SHP77 treated with DMSO at 0.1 percent for 48 hours (cell line): ENCODE results near the gene SHISAL1.

Experiments used
- DNase-seq: peaks from one replicate; lab custom pipeline; 2025; lab: John Stamatoyannopoulos, UW

SHISAL1 gene

DNA sequence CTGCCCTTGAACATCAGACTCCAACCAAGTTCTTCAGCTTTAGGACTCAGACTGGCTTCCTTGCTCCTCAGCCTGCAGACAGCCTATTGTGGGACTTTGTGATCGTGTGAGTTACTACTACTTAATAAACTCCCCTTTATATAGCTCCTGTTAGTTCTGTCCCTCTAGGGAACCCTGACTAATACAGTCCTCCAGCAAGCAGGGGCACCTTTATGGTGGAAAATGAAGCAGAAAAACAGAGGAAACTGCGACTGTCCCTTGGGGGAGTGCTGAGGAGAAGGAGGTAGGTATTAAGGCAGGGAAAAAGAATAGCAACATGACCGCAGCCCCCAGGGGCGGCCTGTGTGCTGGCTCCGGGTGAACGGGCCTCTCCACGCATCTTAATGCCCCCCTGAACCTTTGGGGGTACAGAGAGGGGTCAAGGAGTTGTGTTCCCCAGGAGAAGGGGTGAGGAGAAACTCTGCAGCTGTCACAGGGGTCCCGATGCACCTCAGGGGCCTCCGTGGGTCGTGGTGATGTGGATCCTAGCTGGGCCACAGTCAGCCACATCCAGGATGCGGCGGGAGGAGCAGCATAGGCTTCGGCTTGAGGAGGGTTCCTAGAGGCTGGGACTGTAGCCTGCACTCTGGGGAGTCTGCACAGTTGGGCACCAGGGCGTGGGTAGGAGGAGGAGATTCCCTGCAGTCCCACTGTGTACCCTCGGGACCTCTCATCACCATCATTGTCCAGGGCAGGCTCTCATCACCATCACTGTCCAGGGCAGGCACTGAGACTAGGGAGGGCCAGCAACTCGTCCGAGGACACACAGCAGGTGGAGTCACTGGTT is 34.3 kb downstream of the SHISAL1 start:
- no peak for DNase-seq

DNA sequence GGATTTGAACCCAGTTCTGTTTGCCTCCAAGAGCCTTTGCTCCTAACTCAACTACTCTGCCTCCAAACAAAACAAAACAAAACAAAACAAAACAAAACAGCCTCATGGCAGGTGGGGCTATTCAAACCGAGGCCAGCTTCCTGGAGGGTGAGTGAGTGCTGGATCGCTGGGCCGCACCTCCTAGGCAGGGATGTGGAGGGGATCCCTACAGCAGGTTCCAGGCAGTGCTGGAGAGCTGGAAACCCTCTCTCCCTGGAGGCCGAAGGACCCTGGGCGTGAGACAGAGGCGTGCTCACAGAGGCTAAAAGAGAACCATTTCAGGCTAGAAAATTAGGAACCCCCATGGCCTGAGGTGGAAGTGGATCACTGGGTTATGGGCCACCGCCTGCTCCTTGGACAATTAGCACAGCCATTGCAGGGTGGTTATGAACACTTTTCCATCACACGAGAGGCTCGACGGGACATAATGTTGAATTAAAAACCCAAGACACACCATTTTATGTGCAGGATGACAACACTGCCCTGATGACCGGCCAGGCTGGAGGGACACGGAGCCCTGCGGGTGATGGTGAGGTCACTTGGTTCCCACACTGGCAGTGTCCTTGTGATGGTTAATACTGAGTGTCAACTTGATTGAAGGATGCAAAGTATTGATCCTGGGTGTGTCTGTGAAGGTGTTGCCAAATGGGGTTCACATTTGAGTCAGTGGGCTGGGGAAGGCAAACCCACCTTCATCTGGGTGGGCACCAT is 35.2 kb downstream of the SHISAL1 start:
- DNase-seq: no peak

DNA sequence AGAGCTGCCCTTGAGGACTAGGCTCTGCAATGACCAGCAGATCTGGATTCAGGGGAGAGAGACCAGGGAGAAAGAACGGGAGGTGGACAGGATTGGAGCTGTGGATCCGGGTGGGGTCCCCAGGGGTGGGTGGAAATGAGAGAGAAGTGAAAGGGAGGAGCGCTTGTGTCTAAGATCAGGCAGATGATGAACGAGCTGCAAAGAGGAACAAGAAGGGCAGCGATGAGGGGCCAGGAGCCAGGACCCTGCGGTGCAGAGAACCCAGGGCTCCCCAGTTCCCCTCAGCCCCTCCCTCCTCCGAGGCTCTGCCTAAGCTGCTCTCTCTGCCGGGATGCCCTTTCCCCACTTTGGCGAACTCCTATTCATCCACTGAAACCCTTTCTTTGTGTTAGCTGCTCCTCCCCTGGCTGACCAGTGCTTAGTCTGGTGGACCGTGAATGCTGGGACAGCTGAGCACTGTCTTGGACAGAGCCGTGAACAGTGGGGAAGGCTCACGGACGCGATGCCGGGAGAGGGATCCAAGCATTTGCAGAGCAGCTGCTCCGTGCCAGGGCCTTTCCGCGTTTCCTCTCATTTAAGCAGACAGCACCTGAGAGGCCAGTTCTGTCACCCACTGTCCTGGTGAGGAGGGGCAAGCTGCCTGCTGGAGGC is 35.9 kb downstream of the SHISAL1 start:
- no peak for DNase-seq

GRCh38 chr22:44276041-44276440 is 36.7 kb downstream of the SHISAL1 start:
- no peak for DNase-seq

DNA sequence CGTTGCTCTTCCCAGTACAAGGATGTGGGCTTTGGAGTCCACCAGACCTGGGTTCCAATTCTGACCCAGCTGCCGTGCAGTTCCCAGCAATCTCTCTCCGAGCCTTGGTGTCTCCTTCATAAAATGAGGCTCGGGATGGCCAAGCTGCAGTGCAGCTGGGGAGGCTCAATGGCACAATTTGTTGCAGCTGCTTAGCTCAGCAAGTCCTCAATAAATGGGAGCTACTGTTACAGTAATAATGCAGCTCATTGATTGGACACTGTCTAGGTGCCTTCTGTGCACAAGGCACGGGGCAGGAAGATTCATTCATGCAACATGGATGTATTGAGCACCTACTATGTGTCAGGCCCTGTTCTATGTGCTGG is 37.1 kb downstream of the SHISAL1 start:
- DNase-seq: no peak

DNA sequence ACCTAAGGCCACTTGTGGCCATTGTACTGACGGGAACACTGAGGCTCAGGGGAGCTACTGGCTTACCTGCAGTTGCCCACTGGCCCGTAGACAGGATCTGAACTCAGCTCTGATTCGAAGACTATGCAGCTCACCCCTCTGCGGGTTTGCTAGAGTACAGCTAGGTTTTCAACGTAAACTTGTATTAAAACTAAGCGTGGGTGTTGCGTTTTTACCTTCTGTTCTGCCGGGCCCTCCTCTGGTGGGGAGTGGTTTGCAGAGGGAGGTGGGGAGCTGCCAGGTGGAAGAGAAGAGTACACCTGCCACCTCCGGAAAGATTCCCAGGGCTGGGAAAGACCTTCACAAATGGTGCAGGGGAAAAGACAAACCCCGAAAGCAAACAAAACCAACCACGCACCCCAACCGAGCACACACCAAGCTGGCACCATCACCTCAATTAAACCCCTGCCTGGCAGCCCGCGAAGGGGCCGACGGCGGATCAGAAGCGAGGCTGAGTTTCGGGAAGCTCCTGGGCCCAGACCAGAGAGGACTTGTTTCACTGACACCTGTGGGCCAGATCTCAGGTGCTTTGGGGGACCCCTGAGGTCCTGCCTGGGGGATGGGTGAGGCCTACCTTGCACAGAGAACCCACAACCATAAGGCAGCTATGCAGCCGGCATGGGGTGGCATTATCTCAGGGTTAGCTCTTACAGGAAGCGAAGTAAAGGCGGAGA is 37.7 kb downstream of the SHISAL1 start:
- DNase-seq: no peak

- no peak for DNase-seq
Measured at GRCh38 chr22:44273175-44273574, 39.6 kb downstream of the SHISAL1 start.

DNA sequence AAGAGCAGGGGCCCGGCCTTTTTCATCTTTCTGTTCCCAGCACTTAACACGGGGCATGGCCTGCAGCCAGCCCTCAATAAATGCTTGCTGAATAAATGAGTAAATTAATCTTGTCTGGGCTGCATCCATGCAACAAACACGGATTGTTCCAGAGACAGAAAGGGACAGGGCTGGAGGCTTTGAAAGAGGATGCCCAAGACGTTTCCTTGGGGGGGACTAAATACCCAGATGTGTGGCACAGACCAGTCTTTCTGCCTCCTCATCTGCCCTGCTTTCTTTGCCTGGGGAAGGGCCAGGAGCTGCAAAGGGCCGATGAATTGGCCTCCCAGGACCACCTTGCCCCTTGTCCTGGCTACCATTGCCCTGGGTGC is 40.4 kb downstream of the SHISAL1 start:
- no peak for DNase-seq

DNA sequence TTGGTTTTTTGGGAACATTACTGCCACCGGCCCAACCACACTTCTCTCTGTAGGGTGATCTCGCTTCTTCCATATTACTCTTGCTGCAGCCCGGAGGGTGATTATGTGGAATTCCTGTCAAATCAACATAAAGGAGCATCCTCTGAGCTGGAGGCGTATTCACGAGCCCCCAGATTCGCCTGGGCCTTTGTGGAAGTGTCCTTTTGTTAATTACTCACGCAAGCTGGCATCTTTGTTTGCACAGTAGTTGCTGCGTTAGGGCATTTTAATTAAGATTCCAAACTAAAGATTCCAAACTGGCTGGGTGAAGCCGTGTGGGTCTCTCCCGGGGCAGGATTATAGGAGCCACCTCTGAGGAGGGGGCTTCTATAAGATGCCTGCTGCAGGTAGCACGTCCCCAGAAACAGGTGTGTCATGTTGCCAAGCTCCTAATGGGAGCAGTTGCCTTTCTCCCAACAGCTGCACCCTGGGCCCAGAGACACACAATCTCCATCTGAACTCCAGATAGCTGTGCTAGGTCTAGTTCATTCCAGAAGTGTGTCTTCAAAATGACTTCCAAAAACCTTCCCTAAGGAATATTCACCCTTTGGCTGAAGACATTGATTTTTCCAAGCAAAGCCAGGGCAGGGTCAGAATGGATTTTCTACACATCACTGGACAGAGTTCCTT is 40.9 kb downstream of the SHISAL1 start:
- DNase-seq: no peak

- DNase-seq: no peak
Measured at GRCh38 chr22:44271010-44271500, 41.7 kb downstream of the SHISAL1 start.

GRCh38 chr22:44270556-44270880 is 42.2 kb downstream of the SHISAL1 start:
- DNase-seq: no peak

DNA sequence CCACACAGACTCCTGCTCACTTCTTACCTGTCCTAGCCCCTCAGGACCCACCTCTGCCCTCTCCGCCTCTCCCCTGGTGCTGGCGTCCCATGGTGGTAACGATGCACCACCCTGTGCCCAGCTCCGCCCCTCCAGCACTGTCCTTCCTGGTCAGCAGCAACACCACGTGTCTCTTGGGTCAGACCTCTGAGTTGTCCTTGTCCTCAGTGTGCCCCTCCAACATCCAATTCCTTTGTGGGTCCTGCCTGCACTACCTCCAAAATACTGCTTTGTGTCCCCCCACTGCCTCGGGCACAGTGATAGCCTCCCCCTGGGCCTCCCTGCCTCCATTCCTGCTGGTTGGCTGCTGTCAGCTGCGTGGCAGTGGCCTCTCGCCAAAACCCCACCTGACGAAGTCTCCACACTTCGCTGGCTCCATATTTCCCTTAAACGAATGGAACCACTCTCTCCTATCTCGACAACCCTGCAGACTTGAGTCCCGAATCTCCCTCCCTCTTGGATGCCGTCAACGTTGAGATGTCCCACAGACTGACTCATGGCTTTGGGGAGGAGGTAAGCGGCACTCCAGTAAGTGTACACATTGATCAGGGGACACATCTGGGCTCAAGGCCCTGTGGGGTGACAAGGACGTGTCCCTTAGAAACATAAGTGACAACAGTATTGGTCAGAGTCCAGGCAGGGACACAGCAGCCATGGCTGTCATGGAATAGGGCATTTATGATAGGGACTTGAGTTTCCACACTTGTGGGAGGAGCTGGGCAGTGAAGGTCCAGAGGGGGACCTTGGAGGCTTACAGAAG is 42.8 kb downstream of the SHISAL1 start:
- DNase-seq: no peak

GRCh38 chr22:44269117-44269498 is 43.6 kb downstream of the SHISAL1 start:
- no peak for DNase-seq

DNA sequence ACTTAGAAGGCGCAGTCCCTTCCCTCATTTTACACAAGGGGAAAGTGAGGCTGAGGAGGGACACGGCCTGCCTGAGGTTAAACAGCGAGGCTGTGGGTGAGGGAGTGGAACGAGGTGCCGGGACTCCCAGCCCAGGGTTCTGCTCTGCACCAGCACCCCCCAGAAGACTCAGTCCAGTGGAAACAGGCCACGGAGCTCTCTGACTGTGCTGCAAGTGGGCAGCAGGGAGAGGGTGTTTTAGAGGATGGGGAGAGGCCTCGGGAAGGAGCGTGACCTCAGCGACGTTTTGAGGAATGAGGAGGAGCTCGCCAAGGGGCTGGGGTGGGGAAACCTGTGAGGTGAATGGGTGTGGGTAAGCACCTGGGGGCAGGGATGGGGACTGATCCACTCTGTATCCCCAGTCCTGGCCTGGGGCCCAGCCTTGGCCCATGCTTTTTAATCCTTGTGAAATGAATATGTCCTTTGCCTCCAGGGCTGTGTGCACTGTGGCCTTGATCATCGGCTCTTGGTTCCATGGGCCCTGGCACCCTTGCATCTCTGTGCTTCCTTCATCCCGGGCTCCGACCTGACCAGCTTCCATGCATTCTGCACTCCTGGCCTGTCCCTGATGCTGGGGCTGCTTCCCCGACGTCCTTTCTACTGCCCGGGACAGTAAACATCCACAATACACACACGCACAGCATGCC is 44.2 kb downstream of the SHISAL1 start:
- DNase-seq: no peak

DNA sequence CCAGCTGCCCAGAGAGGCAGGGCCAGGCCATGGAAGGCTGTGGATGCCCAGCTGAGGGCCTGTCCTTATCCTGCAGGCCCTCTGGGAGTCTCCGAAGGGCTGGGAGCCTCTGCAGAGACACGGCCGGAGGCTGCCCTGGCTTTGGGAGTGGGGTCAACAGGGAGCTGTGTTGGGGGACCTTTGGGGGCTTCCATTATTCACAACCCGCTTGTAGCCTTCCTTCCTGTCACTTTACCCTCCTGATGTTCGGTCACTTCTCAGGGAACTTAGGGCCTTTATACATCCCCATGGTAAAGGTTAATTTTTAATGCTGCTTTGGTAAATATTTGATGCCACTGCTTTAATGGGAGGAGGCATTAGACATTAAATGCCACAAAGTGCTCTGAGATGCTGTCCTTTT is 44.9 kb downstream of the SHISAL1 start:
- no peak for DNase-seq

GRCh38 chr22:44266796-44267760 is 45.7 kb downstream of the SHISAL1 start:
- DNase-seq: no peak

- DNase-seq: no peak
Measured at GRCh38 chr22:44263547-44263946, 49.2 kb downstream of the SHISAL1 start.

DNA sequence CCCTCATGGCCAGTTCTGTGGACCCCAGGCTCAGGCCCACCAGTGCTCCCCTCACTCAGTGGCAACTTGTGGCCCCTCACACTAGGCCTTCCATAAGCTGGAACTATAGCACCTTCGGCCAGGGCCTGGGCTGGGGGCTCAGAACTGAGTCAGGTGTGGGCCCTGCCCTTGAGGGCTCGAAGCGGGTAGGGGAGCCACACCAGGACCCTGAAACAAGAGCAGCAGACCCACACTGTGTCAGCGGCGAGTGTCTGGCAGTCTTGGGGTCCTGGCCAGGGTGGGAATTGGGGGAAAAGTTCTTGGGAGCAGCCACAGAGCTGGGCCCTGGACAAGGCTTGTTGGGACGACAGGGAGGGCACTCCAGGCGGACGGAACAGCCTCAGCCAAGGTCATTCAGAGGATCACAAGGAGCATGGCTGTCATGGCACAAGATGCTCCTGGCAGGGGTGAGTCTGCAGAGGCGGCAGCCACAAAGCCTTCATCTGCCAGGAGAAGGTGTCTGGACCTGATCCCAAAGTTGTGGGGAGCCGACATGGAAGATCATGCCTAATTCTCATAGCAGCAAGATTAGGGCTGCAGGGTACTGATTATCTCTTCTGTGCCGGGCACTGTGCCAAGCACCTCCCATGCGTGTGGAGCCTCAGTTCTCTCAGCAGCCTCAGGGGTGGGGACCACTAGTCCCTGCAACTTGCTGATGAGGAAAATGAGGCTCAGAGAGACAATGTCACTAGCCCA is 50.7 kb downstream of the SHISAL1 start:
- DNase-seq: no peak
